CD4-positive, CD25-positive, alpha-beta regulatory T cell (primary cell): Measurements from ENCODE around the gene SIM2. TPM values are rescaled to one million over a fixed set of nuclear protein-coding genes. Genes with fewer than 3 reads are reported as not detected.

Experiments
- ATAC-seq, 2 donors: fragments of 150-1000 bp; cut with Tn5 transposase; one replicate each; pipeline ENCODE4 v1.10.0; 2021; ENCODE audit warnings: low read depth in 2 of 2, moderate number of reproducible peaks in 2 of 2, moderate library complexity in 1 of 2
- DNase-seq, 3 donors: peaks; one replicate each; pipeline versions ENCODE4 v3.0.0 to v3.0.0-alpha.2; 2012 to 2022; ENCODE audit warnings: mixed read lengths in 1 of 3
- H3K27ac ChIP-seq: one replicate; pipeline ENCODE4 v1.7.0; 2013; ENCODE audit warnings: mild to moderate bottlenecking, low read length; ENCODE audit not compliant: insufficient read depth, poor library complexity, severe bottlenecking
- H3K27me3 ChIP-seq: one replicate; pipeline ENCODE4 v1.7.0; 2013; ENCODE audit warnings: low read length; ENCODE audit not compliant: control insufficient read depth, insufficient read depth
- H3K36me3 ChIP-seq: one replicate; pipeline ENCODE4 v1.7.0; 2013; ENCODE audit warnings: mild to moderate bottlenecking, low read length, moderate library complexity; ENCODE audit not compliant: control insufficient read depth, insufficient read depth
- H3K4me1 ChIP-seq: 2 replicates; pipeline ENCODE4 v1.7.0; 2013; ENCODE audit warnings: mild to moderate bottlenecking, low read length; ENCODE audit not compliant: insufficient read depth, control insufficient read depth, poor library complexity, severe bottlenecking
- H3K4me3 ChIP-seq: one replicate; pipeline ENCODE4 v1.7.0; 2013; ENCODE audit warnings: low read depth, mild to moderate bottlenecking, low read length, moderate library complexity
- H3K9me3 ChIP-seq, 2 experiments: 1 replicate in 1 of 2; 2 replicates in 1 of 2; pipeline ENCODE4 v1.7.0; 2013; ENCODE audit warnings: low read length in 2 of 2, mild to moderate bottlenecking in 1 of 2, moderate library complexity in 1 of 2; ENCODE audit not compliant: control insufficient read depth in 2 of 2
- H3K27ac Mint-ChIP-seq, 3 donors: one replicate each; pipeline ENCODE4 v1.8.0; 2020 to 2022; ENCODE audit warnings: mild to moderate bottlenecking in 3 of 3, mixed read lengths in 3 of 3, moderate library complexity in 2 of 3
- H3K27me3 Mint-ChIP-seq: one replicate; pipeline ENCODE4 v1.8.0; 2022; ENCODE audit warnings: mild to moderate bottlenecking, mixed read lengths
- H3K36me3 Mint-ChIP-seq: one replicate; pipeline ENCODE4 v1.8.0; 2020; ENCODE audit warnings: mixed read lengths
- H3K4me1 Mint-ChIP-seq, 4 donors: one replicate each; pipeline ENCODE4 v1.8.0; 2020 to 2022; ENCODE audit warnings: mixed read lengths in 4 of 4, mild to moderate bottlenecking in 1 of 4
- H3K4me3 Mint-ChIP-seq, 4 donors: one replicate each; pipeline ENCODE4 v1.8.0; 2020 to 2022; ENCODE audit warnings: mild to moderate bottlenecking in 4 of 4, mixed read lengths in 4 of 4, moderate library complexity in 3 of 4
- H3K9me3 Mint-ChIP-seq, 7 donors: one replicate each; pipeline ENCODE4 v1.8.0; 2020 to 2022; ENCODE audit warnings: mixed read lengths in 7 of 7, mild to moderate bottlenecking in 3 of 7, moderate library complexity in 2 of 7
- polyA plus RNA-seq, 4 donors: library from polyadenylated mRNA; unstranded; fragments of 300-500 nt; fragmentation: Illumina TruSeq; gene quantifications; one replicate each; pipeline ENCODE4 v1.2.3, GENCODE V29; 2021
- total RNA-seq: library from RNA; stranded (reverse); gene quantifications from one replicate; pipeline ENCODE4 v1.2.3, GENCODE V29; 2022

Gene SIM2
- total and polyA plus RNA-seq, 5 donors from 2014 or later, result 0.03 to 0.18 TPM; not detected in 3

DNA sequence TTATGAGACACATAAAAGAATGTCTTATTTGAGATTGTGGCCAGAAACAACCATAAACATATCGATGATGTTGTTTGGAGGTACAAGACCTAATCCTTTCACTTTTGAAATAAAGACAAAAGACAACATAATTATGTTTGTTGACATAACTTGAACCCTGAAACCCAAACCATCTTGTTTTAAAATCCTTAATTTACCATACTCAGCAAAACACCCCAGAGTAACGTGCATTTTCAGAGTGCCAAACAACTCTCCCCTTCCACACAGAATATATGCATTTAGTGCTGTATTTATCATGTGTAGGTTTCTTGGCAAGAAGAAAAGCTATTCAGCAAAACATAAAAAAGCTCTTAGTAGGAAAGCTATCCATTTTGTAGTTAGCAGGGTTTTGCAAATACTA, 17.5 kb downstream of the SIM2 start:
- Mint-ChIP-seq H3K4me3 (no peak overlapping the region), H3K36me3 (no peaks in the 10 kb centered on the region)

DNA sequence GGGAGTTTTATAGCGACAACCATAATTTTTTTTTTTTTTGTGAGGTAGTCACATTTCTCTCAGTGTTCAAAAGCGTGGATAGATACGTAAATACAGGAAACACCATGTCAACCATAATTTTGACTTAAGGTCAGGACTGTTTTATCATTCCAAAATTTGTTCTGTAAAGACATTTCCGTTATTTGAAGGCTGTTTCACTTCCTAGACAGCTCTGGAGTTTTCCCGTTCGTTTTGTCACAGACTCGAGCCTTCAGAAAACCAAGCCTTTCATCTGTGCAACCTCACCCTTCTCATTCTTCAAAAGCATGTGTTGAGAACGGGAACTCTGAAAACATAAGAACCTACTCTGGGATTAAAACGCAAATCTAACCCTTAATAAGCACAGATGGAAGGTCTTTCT, 17.9 kb downstream of the SIM2 start:
- Mint-ChIP-seq H3K27me3 (peaks cover 70% of the 10 kb centered on the region), H3K9me3 (peaks cover 0 to 1% (median 0%) of the 10 kb centered on the region in 7 donors), H3K4me1 (no peaks in the 10 kb centered on the region), H3K36me3 (no peaks in the 10 kb centered on the region), H3K27ac (no peak overlapping the region), H3K4me3 (peak overlapping the region in 1 of 4 donors; percentile 61)
- no peaks in the 10 kb centered on the region for H3K9me3 ChIP-seq
- no peaks in the 10 kb centered on the region for H3K4me1 ChIP-seq
- no peak overlapping the region for H3K4me3 ChIP-seq
- DNase-seq (no peak), ATAC-seq (no peak)
- H3K27ac ChIP-seq, result no peak overlapping the region
- H3K36me3 ChIP-seq, result no peaks in the 10 kb centered on the region
- H3K27me3 ChIP-seq, result peaks cover 27% of the 10 kb centered on the region

More for the DNA sequence above, 17.5 kb downstream of the SIM2 start:
- Histone ChIP-seq H3K27ac (no peak overlapping the region), H3K36me3 (no peaks in the 10 kb centered on the region), H3K27me3 (peaks cover 28% of the 10 kb centered on the region), H3K4me1 (no peaks in the 10 kb centered on the region), H3K4me3 (no peak overlapping the region), H3K9me3 (no peaks in the 10 kb centered on the region)
- Mint-ChIP-seq H3K27ac (no peak overlapping the region), H3K4me1 (no peaks in the 10 kb centered on the region), H3K9me3 (peaks cover 0 to 1% (median 0%) of the 10 kb centered on the region in 7 donors), H3K27me3 (peaks cover 75% of the 10 kb centered on the region)
- ATAC-seq, result no peak
- no peak for DNase-seq

DNA sequence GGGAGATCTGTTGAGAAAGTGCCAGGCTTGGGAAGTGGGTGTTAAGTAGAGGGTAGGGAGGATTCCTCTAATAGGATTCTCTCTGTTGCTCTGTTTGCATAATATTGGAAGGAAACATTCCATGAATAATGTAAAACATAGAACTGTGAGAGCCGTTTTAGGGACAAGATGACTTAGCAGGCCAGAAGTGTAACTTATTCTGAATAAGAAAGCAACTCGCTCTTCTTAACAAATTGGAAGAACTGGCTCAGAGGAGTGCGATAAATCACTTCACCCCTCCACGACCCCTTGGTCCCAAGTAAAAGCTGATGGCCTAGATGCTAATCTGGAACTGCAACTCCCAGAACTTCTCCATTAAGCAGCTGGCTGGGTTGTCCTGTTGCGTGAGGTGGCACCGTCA, 19.1 kb downstream of the SIM2 start:
- Mint-ChIP-seq H3K9me3 (peaks cover 0 to 1% (median 0%) of the 10 kb centered on the region in 7 donors), H3K36me3 (no peaks in the 10 kb centered on the region), H3K4me3 (no peak overlapping the region), H3K27me3 (peaks cover 68% of the 10 kb centered on the region), H3K4me1 (no peaks in the 10 kb centered on the region), H3K27ac (no peak overlapping the region)
- no peaks in the 10 kb centered on the region for H3K9me3 ChIP-seq
- H3K27me3 ChIP-seq, result peaks cover 22% of the 10 kb centered on the region
- H3K27ac ChIP-seq, result no peak overlapping the region
- H3K4me1 ChIP-seq, result no peaks in the 10 kb centered on the region
- no peak overlapping the region for H3K4me3 ChIP-seq
- no peaks in the 10 kb centered on the region for H3K36me3 ChIP-seq
- ATAC-seq (no peak), DNase-seq (no peak)

DNA sequence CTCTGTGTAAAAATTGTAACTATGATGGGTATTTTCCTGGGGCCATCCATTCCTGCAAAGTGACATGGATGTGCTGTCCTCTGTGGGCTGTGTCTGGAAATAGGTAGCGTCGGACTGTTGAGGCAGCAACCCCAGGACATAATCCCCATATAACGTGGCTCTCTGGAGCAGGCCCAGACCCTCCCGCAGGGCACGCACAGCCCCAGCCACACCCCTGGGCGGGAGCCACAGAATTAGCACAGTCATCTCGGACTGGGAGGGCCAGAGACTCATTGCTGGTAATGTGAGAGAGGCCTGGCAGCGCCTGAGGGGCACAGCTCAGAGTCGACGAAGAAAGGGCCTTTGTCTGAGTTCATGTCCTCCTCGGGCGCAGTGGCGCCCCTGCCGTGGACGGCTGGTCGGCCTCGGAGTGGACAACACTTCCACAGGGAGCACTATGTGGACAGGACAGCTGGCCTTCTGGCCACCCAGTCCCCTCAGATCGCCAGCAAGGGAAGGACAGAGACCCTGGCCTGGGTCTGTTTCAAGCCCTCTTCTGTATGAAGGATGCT, 20.1 kb downstream of the SIM2 start:
- Histone ChIP-seq H3K27ac (no peak overlapping the region), H3K4me1 (no peaks in the 10 kb centered on the region), H3K4me3 (no peak overlapping the region), H3K27me3 (peaks cover 19% of the 10 kb centered on the region), H3K36me3 (no peaks in the 10 kb centered on the region), H3K9me3 (no peaks in the 10 kb centered on the region)
- Mint-ChIP-seq H3K4me3 (no peak overlapping the region), H3K27me3 (peaks cover 58% of the 10 kb centered on the region), H3K36me3 (no peaks in the 10 kb centered on the region), H3K27ac (no peak overlapping the region), H3K9me3 (peaks cover 0 to 1% (median 0%) of the 10 kb centered on the region in 7 donors), H3K4me1 (no peaks in the 10 kb centered on the region)
- DNase-seq (no peak), ATAC-seq (no peak)

DNA sequence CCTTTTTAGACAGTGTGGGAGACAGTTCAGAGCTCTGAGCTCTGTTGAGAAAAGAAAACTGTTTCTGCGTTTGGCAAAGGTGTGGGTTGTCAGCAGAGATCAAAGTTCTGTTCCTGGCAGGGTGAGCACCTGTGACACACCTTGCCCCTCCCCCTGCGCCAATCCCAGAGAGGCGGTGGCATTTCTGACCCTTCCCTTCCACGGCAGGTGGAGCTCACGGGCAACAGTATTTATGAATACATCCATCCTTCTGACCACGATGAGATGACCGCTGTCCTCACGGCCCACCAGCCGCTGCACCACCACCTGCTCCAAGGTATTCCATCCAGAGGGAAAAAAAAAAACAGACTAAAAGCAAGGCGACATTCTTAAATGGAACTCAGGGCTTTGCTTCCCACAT, 20.7 kb downstream of the SIM2 start:
- no peaks in the 10 kb centered on the region for H3K36me3 ChIP-seq
- no peak overlapping the region for H3K27ac ChIP-seq
- Mint-ChIP-seq H3K27me3 (peaks cover 52% of the 10 kb centered on the region), H3K4me1 (no peaks in the 10 kb centered on the region), H3K27ac (no peak overlapping the region), H3K36me3 (no peaks in the 10 kb centered on the region), H3K9me3 (peaks cover 0 to 1% (median 0%) of the 10 kb centered on the region in 7 donors), H3K4me3 (no peak overlapping the region)
- DNase-seq, result no peak
- H3K27me3 ChIP-seq, result peaks cover 13% of the 10 kb centered on the region
- H3K4me3 ChIP-seq, result no peak overlapping the region
- ATAC-seq, result no peak
- H3K9me3 ChIP-seq, result no peaks in the 10 kb centered on the region
- no peaks in the 10 kb centered on the region for H3K4me1 ChIP-seq

DNA sequence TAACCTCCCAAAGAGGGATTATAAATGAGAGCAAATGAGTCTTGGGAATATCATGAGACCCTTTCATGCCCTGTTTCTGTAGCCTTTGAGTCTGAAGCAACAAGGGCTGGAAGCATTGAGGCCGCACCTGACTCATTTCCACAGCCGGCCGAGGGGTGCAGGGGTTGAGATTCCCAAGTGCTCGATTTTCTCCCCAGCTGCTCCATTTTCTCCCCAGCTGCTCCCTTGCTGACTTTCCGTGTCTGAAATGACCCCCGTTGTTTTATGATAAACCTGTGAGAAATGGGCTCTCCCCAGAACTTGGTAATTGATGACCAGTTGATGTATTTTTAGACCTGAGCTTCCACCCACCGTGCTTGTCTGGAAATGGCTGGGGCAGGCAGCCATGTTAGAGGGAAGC, 22.9 kb downstream of the SIM2 start:
- Histone ChIP-seq H3K9me3 (no peaks in the 10 kb centered on the region), H3K27ac (no peak overlapping the region), H3K36me3 (no peaks in the 10 kb centered on the region), H3K4me3 (no peak overlapping the region), H3K27me3 (peaks cover 7% of the 10 kb centered on the region), H3K4me1 (no peaks in the 10 kb centered on the region)
- H3K4me1 Mint-ChIP-seq, result no peaks in the 10 kb centered on the region
- H3K9me3 Mint-ChIP-seq, result peaks cover 0 to 1% (median 0%) of the 10 kb centered on the region in 7 donors
- DNase-seq (no peak), ATAC-seq (no peak)
- H3K27ac Mint-ChIP-seq, result no peak overlapping the region
- H3K27me3 Mint-ChIP-seq, result peaks cover 30% of the 10 kb centered on the region
- H3K36me3 Mint-ChIP-seq, result no peaks in the 10 kb centered on the region
- no peak overlapping the region for H3K4me3 Mint-ChIP-seq

DNA sequence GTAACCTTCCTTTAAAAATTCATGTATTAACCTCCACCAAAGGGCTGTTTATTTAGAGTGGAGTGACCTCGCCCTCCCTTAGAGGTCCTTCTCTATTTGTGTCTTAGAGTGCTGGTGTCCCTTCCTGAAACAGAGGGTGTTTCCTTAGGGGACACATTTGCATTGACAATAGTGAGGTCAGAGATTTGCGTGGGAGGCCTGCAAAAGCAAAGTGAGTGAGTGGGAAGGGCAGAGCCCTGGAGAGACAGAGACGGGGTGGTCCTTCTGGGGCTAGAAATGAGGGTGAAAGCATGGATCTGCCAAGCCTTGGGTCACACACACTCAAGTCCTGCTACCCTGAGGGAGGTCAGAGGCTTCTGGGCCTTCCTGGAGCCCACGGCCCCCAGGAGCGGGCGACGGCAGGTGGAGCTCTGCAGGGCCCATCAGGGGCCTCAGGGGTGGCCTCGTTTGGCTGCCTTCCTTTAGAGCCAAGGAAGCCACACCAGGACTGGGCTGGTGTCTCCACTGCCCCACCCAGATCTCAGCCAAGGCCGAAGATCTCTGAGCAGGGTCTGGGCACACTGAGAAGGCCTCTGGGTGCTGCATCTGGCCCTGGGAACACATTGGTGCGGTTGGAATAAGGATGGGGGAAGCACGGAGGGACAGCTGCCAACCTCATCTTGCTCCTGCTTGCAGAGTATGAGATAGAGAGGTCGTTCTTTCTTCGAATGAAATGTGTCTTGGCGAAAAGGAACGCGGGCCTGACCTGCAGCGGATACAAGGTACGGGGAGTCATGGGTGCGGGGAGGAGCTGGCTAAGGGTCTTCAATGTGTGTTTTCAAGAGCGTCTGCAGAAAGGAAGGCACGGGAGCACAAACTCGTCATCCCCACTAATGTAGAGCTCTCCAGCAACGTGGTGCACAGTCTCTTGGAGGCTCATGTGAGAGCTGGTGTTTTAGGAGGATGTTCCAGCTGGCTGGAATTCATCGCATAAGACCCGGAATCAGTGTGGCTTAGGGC, 23.8 kb downstream of the SIM2 start:
- Histone ChIP-seq H3K9me3 (no peaks in the 10 kb centered on the region), H3K27me3 (peaks cover 4% of the 10 kb centered on the region), H3K4me3 (no peak overlapping the region), H3K36me3 (no peaks in the 10 kb centered on the region), H3K27ac (no peak overlapping the region), H3K4me1 (no peaks in the 10 kb centered on the region)
- DNase-seq (no peak), ATAC-seq (no peak)
- H3K27me3 Mint-ChIP-seq, result peaks cover 23% of the 10 kb centered on the region
- peak overlapping the region in 1 of 4 donors; percentile 2 for H3K4me3 Mint-ChIP-seq
- no peak overlapping the region for H3K27ac Mint-ChIP-seq
- H3K36me3 Mint-ChIP-seq, result no peaks in the 10 kb centered on the region
- peaks cover 0 to 1% (median 0%) of the 10 kb centered on the region in 7 donors for H3K9me3 Mint-ChIP-seq
- no peaks in the 10 kb centered on the region for H3K4me1 Mint-ChIP-seq
